Muscle layer of colon (tissue), 2 donors: ENCODE measurements around the gene FAM167B.

Experiments used
- H3K27ac ChIP-seq: one replicate; pipeline ENCODE4 v1.7.0; 2013; ENCODE audit warnings: low read depth, mild to moderate bottlenecking, low read length, moderate library complexity
- H3K27me3 ChIP-seq, 2 donors: one replicate each; pipeline ENCODE4 v1.7.0; 2013; ENCODE audit warnings: low read length in 2 of 2, mild to moderate bottlenecking in 2 of 2; ENCODE audit not compliant: insufficient read depth in 2 of 2, control insufficient read depth in 1 of 2
- H3K36me3 ChIP-seq: one replicate; pipeline ENCODE4 v1.7.0; 2013; ENCODE audit warnings: mild to moderate bottlenecking, low read length; ENCODE audit not compliant: insufficient read depth
- H3K4me1 ChIP-seq: one replicate; pipeline ENCODE4 v1.7.0; 2013; ENCODE audit warnings: mild to moderate bottlenecking, low read length; ENCODE audit not compliant: insufficient read depth
- H3K4me3 ChIP-seq, 2 donors: one replicate each; pipeline ENCODE4 v1.7.0; 2013; ENCODE audit warnings: low read length in 2 of 2, low read depth in 1 of 2, mild to moderate bottlenecking in 1 of 2, moderate library complexity in 1 of 2
- H3K9ac ChIP-seq: one replicate; pipeline ENCODE4 v1.7.0; 2013; ENCODE audit warnings: low read length
- H3K9me3 ChIP-seq: one replicate; pipeline ENCODE4 v1.7.0; 2013; ENCODE audit warnings: mild to moderate bottlenecking, low read length
- donor health status: abdominal sarcoma.
- donor health status: Adenocarcinoma of cecum.

The FAM167B gene

DNA sequence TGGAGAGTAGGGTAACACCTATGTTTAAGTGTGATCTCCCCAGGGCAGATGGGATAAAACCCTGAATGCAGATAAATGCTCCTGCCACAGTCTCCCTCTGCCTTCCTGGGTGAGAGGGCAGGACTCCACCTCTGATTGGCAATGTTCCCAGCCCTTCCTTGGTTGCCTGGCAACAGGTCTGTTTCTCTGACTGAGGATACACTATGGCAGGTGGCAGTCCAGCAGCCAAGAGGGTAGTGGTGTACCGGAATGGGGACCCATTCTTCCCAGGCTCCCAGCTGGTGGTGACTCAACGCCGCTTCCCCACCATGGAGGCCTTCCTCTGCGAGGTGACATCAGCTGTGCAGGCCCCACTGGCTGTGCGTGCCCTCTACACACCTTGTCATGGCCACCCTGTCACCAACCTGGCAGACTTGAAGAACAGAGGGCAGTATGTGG, 38.1 kb upstream of the FAM167B start, which contains the start of gene DCDC2B:
TSS of gene DCDC2B (plus strand) at position 199 of the 438 bp plus-strand sequence. CDS start at position 204, 5 bp downstream.
- H3K27ac ChIP-seq: no peak within 1 kb of the TSS
- no peaks in the 10 kb centered on the region for H3K27me3 ChIP-seq
- H3K36me3 ChIP-seq: no peaks in the 10 kb centered on the region
- no peak within 1 kb of the TSS for H3K4me3 ChIP-seq
- H3K9me3 ChIP-seq: no peaks in the 10 kb centered on the region
- H3K9ac ChIP-seq: no peak within 1 kb of the TSS
- peaks cover 16% of the 10 kb centered on the region for H3K4me1 ChIP-seq

DNA sequence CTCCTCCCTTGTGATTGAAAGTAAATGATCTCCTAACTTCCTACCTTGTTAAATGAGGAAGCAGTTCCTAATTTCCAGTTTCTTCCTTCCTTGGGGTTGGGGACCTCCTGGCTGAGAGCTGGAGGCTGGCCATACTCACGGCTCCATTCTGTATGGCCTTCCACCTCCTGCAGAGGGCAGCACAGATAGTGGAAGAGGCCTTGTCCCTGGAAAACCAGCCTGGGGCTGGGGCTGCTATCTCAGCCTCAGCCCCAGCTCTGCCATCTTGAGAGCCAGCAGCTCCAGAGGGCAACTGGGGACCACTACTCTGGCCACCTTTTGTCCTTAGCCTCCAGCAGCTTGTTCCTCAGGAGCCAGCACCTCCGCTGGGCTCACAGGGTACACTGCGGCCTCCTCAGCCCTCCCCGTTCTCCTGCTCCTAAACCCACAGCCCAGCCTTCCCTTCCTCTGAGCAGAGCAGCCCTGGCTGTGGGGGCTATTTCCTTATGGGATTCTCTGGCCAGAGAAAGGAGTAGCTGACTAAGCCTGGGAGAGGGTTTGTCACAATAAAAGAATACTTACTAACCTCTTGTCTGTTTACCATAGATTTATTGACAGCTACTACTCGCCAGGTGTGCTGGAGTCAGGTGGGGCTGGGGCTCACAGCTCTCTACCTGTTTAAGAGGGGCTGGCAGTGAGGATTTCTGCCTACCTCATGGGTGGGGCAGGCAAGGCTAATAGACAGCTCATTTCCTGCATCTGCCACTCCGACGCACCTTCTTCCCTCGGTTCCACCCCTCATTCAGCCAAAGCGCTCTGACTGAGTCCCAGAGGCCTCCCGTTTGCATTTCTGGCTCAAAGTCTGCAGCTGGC, 31.2 kb upstream of the FAM167B start:
- Histone ChIP-seq H3K9me3 (no peaks in the 10 kb centered on the region), H3K27me3 (no peaks in the 10 kb centered on the region), H3K27ac (no peak overlapping the region), H3K36me3 (peaks cover 36% of the 10 kb centered on the region), H3K4me1 (peaks cover 10% of the 10 kb centered on the region), H3K4me3 (no peak overlapping the region), H3K9ac (no peak overlapping the region)

DNA sequence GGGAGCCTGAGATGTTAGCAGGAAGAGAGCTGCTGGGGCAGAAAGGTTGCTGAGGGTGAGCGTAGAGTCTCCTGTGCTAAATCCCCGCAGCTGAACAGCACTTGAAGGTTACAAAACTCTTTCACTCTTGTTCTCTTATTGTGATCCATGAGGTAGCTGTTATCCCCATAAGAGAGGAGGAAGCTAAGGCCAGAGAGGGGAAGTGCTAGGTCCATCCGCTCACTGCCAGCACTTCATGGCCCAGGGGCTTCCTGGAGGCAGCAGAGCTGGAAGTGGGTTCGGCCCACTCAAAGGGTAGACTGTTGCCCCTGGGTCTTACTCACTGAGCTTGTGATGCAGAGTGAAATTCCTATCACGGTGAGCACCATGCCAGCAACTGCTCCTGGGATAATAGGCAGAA, 30.5 kb upstream of the FAM167B start:
- no peak overlapping the region for H3K27ac ChIP-seq

DNA sequence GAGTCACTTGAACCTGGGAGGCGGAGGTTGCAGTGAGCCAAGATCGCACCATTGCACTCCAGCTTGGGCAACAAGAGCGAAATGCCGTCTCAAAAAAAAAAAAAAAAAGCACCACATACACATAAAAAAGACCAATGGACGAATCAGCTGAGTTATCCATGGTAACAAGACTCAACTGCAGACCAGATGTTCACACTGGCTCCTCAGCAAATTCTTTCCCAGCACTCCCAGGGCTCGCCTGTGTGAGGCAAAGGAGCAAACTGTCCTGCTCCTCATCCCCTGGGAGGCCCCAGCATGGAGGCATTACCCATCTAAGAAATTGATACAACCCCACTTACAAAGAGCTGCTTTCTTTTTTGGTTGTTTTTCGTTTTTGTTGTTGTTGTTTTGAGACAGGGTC, 28.0 kb upstream of the FAM167B start:
- H3K27me3 ChIP-seq: no peaks in the 10 kb centered on the region
- H3K4me3 ChIP-seq: no peak overlapping the region
- H3K4me1 ChIP-seq: peaks cover 31% of the 10 kb centered on the region
- no peak overlapping the region for H3K27ac ChIP-seq
- no peak overlapping the region for H3K9ac ChIP-seq
- H3K9me3 ChIP-seq: no peaks in the 10 kb centered on the region
- H3K36me3 ChIP-seq: peaks cover 41% of the 10 kb centered on the region

More for the DNA sequence above, 30.5 kb upstream of the FAM167B start:
- no peak overlapping the region for H3K9ac ChIP-seq
- H3K36me3 ChIP-seq: peaks cover 36% of the 10 kb centered on the region
- no peaks in the 10 kb centered on the region for H3K9me3 ChIP-seq
- no peaks in the 10 kb centered on the region for H3K27me3 ChIP-seq
- H3K4me1 ChIP-seq: peaks cover 17% of the 10 kb centered on the region
- no peak overlapping the region for H3K4me3 ChIP-seq

DNA sequence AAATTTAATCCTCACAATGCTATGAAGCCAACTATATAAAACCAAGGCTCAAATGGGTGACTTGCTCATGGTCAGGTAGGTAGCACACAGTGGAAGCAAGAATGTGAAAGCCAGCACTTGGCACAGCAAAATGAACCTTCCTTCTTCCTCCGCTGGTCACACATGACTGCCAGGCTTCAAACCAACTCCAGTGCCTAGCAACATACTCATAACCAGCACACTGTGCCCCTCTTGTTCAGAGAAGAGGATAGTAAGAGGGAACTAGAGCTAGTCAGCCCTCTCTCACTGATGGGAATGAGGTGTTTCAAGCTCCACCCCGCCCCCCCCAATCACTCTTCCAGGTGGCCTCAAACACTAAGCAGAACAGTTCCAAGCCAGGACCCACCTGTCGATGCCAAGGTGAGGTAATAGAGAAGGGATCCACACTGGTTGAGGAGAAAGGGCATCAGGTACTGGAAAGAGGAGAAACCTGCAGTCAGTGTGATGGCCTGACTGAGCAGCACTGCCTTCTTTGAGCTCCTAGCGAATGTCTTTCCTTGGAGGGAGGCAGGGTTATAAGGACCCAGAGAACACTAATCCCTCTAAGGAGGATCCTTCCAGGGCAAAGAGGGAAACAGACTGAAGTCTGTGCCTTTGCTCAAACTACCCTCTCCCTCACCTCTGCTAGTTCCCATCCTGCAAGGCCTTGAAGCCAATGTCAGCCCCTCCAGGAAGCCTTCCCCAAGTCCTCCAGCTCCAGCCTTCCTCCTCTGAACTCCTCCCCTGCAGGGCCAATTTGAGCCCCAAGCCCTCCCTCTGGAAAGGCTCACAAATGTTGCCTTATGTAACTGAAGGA, 26.1 kb upstream of the FAM167B start:
- Histone ChIP-seq H3K27ac (peak overlapping the region; percentile 87), H3K4me1 (peaks cover 32% of the 10 kb centered on the region), H3K4me3 (peak overlapping the region; percentile 93 to 97), H3K9me3 (no peaks in the 10 kb centered on the region), H3K36me3 (peaks cover 39% of the 10 kb centered on the region), H3K27me3 (no peaks in the 10 kb centered on the region), H3K9ac (peak overlapping the region; percentile 99)

- H3K27ac ChIP-seq: peak overlapping the region; percentile 87
- no peaks in the 10 kb centered on the region for H3K27me3 ChIP-seq
- peak overlapping the region; percentile 93 to 97 for H3K4me3 ChIP-seq
- H3K4me1 ChIP-seq: peaks cover 31% of the 10 kb centered on the region
- peaks cover 36% of the 10 kb centered on the region for H3K36me3 ChIP-seq
- peak overlapping the region; percentile 99 for H3K9ac ChIP-seq
- H3K9me3 ChIP-seq: no peaks in the 10 kb centered on the region
These were observed 25.4 kb upstream of the FAM167B start for GRCh38 chr1:32221581-32221979.

DNA sequence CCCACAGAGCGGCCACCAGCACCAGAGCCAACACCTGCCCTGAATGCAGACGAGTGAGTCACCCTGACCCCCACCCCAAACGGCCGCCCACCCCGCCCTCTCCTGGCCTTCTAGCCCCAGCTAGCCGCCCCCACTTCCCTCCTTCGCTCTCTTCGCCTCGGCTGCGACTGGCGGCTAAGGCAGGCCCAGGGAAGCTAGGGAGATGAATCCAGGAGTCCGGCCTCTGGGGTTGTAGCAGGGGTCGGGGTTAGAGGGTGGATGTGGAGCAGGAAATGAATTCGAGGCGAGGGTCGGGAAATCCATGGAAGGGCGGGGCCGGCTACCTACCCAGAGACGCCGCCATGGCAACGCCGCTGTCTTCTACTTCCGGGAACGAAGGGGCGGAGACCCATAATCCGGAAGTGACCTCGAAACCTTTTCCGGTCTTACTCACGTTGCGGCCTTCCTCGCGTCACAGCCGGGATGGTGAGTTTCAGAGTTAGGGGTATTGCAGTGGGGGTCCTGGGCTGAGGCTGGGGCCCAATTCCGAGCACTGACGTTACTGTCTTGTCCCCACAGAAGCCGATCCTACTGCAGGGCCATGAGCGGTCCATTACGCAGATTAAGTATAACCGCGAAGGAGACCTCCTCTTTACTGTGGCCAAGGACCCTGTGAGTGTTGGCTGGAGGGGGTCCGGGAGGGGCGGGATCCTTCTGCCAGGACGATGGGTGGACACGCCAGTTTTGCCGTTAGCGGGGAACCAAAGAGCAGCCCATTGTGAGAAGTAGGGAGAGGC, 24.9 kb upstream of the FAM167B start, which contains the start of the genes EIF3I and TMEM234:
TSS of gene EIF3I (plus strand) at position 428 of the 776 bp plus-strand sequence. CDS start at position 463, 35 bp downstream.
TSS of gene TMEM234 (minus strand) at position 374 of the 776 bp plus-strand sequence. CDS start at position 343, 31 bp downstream.
- Histone ChIP-seq H3K4me1 (peaks cover 31% of the 10 kb centered on the region), H3K9ac (peak within 1 kb of the TSS; percentile 99), H3K36me3 (peaks cover 30% of the 10 kb centered on the region), H3K27ac (peak within 1 kb of the TSS; percentile 87), H3K27me3 (no peaks in the 10 kb centered on the region), H3K9me3 (no peaks in the 10 kb centered on the region), H3K4me3 (peak within 1 kb of the TSS; percentile 93 to 97)

- Histone ChIP-seq H3K9me3 (no peaks in the 10 kb centered on the region), H3K36me3 (peaks cover 37% of the 10 kb centered on the region), H3K9ac (no peak overlapping the region), H3K27me3 (no peaks in the 10 kb centered on the region), H3K4me3 (peak overlapping the region in 1 of 2 donors; percentile 19), H3K27ac (no peak overlapping the region), H3K4me1 (peaks cover 31% of the 10 kb centered on the region)
These were observed 23.3 kb upstream of the FAM167B start for GRCh38 chr1:32223683-32224082.

DNA sequence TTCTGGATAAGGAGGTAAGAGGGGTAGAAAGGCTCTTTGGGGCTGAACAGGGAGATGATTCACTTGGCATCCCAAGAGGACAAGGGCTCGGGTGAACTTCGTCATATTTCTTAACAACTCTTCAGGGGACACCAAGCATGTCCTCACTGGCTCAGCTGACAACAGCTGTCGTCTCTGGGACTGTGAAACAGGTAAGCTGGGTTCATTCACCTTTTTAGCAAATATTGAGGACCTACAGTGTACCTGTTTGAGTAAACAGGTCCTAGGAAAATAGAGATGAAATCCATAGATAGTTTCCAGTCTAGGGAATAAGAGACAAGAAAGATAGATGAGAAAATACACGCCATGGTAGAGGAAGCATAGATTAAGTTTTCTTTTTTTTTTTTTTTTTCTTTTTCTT, 22.7 kb upstream of the FAM167B start:
- H3K36me3 ChIP-seq: peaks cover 43% of the 10 kb centered on the region
- H3K9ac ChIP-seq: no peak overlapping the region
- peak overlapping the region in 1 of 2 donors; percentile 19 for H3K4me3 ChIP-seq
- no peak overlapping the region for H3K27ac ChIP-seq
- no peaks in the 10 kb centered on the region for H3K27me3 ChIP-seq
- H3K4me1 ChIP-seq: peaks cover 31% of the 10 kb centered on the region
- no peaks in the 10 kb centered on the region for H3K9me3 ChIP-seq

GRCh38 chr1:32228771-32229170, 18.3 kb upstream of the FAM167B start:
- peaks cover 6% of the 10 kb centered on the region for H3K4me1 ChIP-seq
- no peaks in the 10 kb centered on the region for H3K27me3 ChIP-seq
- H3K36me3 ChIP-seq: peaks cover 47% of the 10 kb centered on the region
- H3K9ac ChIP-seq: no peak overlapping the region
- H3K9me3 ChIP-seq: no peaks in the 10 kb centered on the region
- H3K27ac ChIP-seq: no peak overlapping the region
- H3K4me3 ChIP-seq: no peak overlapping the region
